HepG2 (cell line): Measurements from ENCODE around the gene GPR152. TPM values are rescaled to one million over a fixed set of nuclear protein-coding genes. Genes with fewer than 3 reads are reported as not detected.

Source experiments
- ATAC-seq: fragments of 200-7000 bp; cut with Tn5 transposase; 3 replicates; pipeline ENCODE4 v1.9.1; 2020; ENCODE audit warnings: mild to moderate bottlenecking, moderate library complexity
- BruUV-seq: library from RNA; stranded (reverse); fragments of 400-500 nt; replicated peaks from 2 replicates; lab custom pipeline; 2021; lab: Mats Ljungman, UMichigan
- CTCF ChIA-PET: fragments of 300-600 bp; formaldehyde crosslinking; extraction: SDS; loops from one replicate; lab custom pipeline; 2021; ENCODE audit warnings: low total read pairs, inconsistent platforms, low intra/inter-chr PET ratio; lab: Yijun Ruan, JAX
- POLR2A ChIA-PET: fragments of 350-600 bp; sonication (Branson Sonifier 250); formaldehyde crosslinking; loops from one replicate; lab custom pipeline; 2020; ENCODE audit warnings: antibody characterized with exemption, inconsistent platforms; lab: Yijun Ruan, JAX
- DNase-seq: peaks from one replicate; pipeline ENCODE4 v3.0.0-alpha.2; 2015; ENCODE audit warnings: low spot score
- FAIRE-seq: peaks from 3 replicates; lab custom pipeline; 2011; peaks lifted over from hg19 to GRCh38; lab: Jason Lieb, UNC
- H2AFZ ChIP-seq: one replicate; pipeline ENCODE4 v1.6.1; 2011; ENCODE audit warnings: low read length, inconsistent platforms
- H3K27ac ChIP-seq: fragments of 300-600 bp; 3 replicates; pipeline ENCODE4 v1.8.0; 2011; ENCODE audit warnings: mixed run types, mild to moderate bottlenecking, mixed read lengths, low read length, inconsistent platforms; ENCODE audit not compliant: insufficient read depth; ENCODE audit errors: extremely low read length
- H3K27me3 ChIP-seq, 2 experiments: fragments of 200-600 bp in 1 of 2; 2 replicates in 1 of 2; 3 replicates in 1 of 2; pipeline versions ENCODE4 v1.6.0 to v1.8.0; 2011; ENCODE audit warnings: low read length in 2 of 2, mild to moderate bottlenecking in 2 of 2, moderate library complexity in 2 of 2, inconsistent platforms in 1 of 2; ENCODE audit not compliant: insufficient read depth in 2 of 2, control insufficient read depth in 1 of 2
- H3K36me3 ChIP-seq, 2 experiments: fragments of 200-600 bp in 1 of 2; replicated peaks in 1 of 2; 2 replicates in 1 of 2; 3 replicates in 1 of 2; pipeline versions ENCODE4 v1.5.1 to v1.8.0; 2011; ENCODE audit warnings: low read length in 2 of 2, inconsistent platforms in 1 of 2; ENCODE audit not compliant: insufficient read depth in 2 of 2, control insufficient read depth in 1 of 2
- H3K4me1 ChIP-seq: 2 replicates; pipeline ENCODE4 v1.5.1; 2012; ENCODE audit warnings: low read length, inconsistent platforms; ENCODE audit not compliant: insufficient read depth
- H3K4me2 ChIP-seq: 2 replicates; pipeline ENCODE4 v1.6.0; 2011; ENCODE audit warnings: low read depth, low read length, inconsistent platforms
- H3K4me3 ChIP-seq, 3 experiments: fragments of 200-600 bp in 1 of 3; sonication (generic), shearing (Covaris generic) in 1 of 3; replicated peaks in 1 of 3; 2 replicates each; pipeline ENCODE4 v1.5.1; 2011 to 2016; ENCODE audit warnings: low read length in 3 of 3, inconsistent platforms in 2 of 3, low read depth in 2 of 3, mild to moderate bottlenecking in 2 of 3, control low read depth in 1 of 3, mixed read lengths in 1 of 3; ENCODE audit not compliant: insufficient read depth in 1 of 3
- H3K79me2 ChIP-seq: one replicate; pipeline ENCODE4 v1.6.1; 2011; ENCODE audit warnings: low read length, inconsistent platforms; ENCODE audit not compliant: insufficient read depth
- H3K9ac ChIP-seq: 2 replicates; pipeline ENCODE4 v1.6.0; 2011; ENCODE audit warnings: mild to moderate bottlenecking, low read depth, low read length, inconsistent platforms; ENCODE audit not compliant: insufficient read depth
- H3K9me3 ChIP-seq: 2 replicates; pipeline ENCODE4 v1.5.1; 2012; ENCODE audit warnings: mild to moderate bottlenecking, low read length
- H4K20me1 ChIP-seq: 2 replicates; pipeline ENCODE4 v1.6.0; 2011; ENCODE audit warnings: inconsistent platforms, mild to moderate bottlenecking, low read length, moderate library complexity; ENCODE audit not compliant: insufficient read depth
- AKNA ChIP-seq: sonication (generic); formaldehyde crosslinking; IDR thresholded peaks from 2 replicates; pipeline ENCODE4 v1.4.0; 2020; ENCODE audit warnings: missing genetic modification reagents, borderline replicate concordance
- ERF ChIP-seq: IDR thresholded peaks from 2 replicates; pipeline ENCODE4 v1.6.1; 2018; ENCODE audit warnings: missing biosample characterization, missing genetic modification reagents
- REL ChIP-seq: sonication (generic); formaldehyde crosslinking; conservative IDR thresholded peaks from 2 replicates; pipeline ENCODE4 v1.8.0; 2022; ENCODE audit warnings: mild to moderate bottlenecking, missing genetic modification reagents, moderate library complexity
- REPIN1 ChIP-seq: sonication (generic); formaldehyde crosslinking; IDR thresholded peaks from 2 replicates; pipeline ENCODE4 v1.8.0; 2022; ENCODE audit warnings: missing genetic modification reagents, low read depth, mild to moderate bottlenecking, borderline replicate concordance
- RFX1 ChIP-seq: fragments of 450-650 bp; IDR thresholded peaks from 2 replicates; pipeline ENCODE4 v1.6.1; 2017
- STAT5B ChIP-seq: sonication (generic); formaldehyde crosslinking; IDR thresholded peaks from 2 replicates; pipeline ENCODE4 v1.4.0; 2020; ENCODE audit warnings: missing genetic modification reagents
- SYNCRIP ChIP-seq: fragments of 200-400 bp; formaldehyde crosslinking; IDR thresholded peaks from 2 replicates; pipeline ENCODE4 v1.6.1; 2018; ENCODE audit warnings: mild to moderate bottlenecking, low read depth, low read length; ENCODE audit not compliant: insufficient read depth
- ZBTB3 ChIP-seq: sonication (generic); formaldehyde crosslinking; IDR thresholded peaks from 2 replicates; pipeline ENCODE4 v1.4.0; 2020; ENCODE audit warnings: low read depth, mild to moderate bottlenecking, moderate library complexity, missing genetic modification reagents, borderline replicate concordance
- ZFP36L2 ChIP-seq: sonication (generic); formaldehyde crosslinking; IDR thresholded peaks from 2 replicates; pipeline ENCODE4 v1.4.0; 2020; ENCODE audit warnings: missing genetic modification reagents
- ZNF30 ChIP-seq: sonication (generic); formaldehyde crosslinking; IDR thresholded peaks from 2 replicates; pipeline ENCODE4 v1.5.0; 2020; ENCODE audit warnings: mild to moderate bottlenecking, missing genetic modification reagents
- WGBS: methylation state at CpG from one replicate; pipeline ENCODE4 v1.1.6; 2017; ENCODE audit warnings: low lambda C conversion rate; 5-methylcytosine and 5-hydroxymethylcytosine counted together
- in situ Hi-C: cut with HindIII; loops from 2 replicates; pipeline ENCODE4 v1.10.0; 2017; ENCODE audit warnings: low pct_unique_long_range_greater_than_20kb; ENCODE audit not compliant: extremely low pct_ligation_motif_present
- intact Hi-C: fragments of 100-400 bp; cut with micrococcal nuclease; formaldehyde crosslinking; loops from one replicate; pipeline ENCODE4 v1.10.0; 2022; ENCODE audit not compliant: unreplicated experiment
- polyA plus RNA-seq, 8 experiments: library from polyadenylated mRNA; depleted of rRNA in 3 of 8; stranded (reverse) in 7 of 8; unstranded in 1 of 8; fragments of >200 nt; fragmentation: Illumina TruSeq in 4 of 8; extraction: Trizol in 4 of 8; gene quantifications; 2 replicates each; pipeline versions ENCODE4 v1.2.1 to v1.2.3, GENCODE V29; 2011 to 2016; ENCODE audit warnings: low read depth in 4 of 8, missing spikeins in 1 of 8, mixed read lengths in 1 of 8; ENCODE audit not compliant: insufficient read depth in 1 of 8
- total RNA-seq, 5 experiments: library from RNA; depleted of rRNA; stranded (reverse); fragments of >200 nt; fragmentation: Illumina TruSeq; extraction: Trizol; gene quantifications; 2 replicates each; pipeline ENCODE4 v1.2.3, GENCODE V29; 2016; ENCODE audit warnings: low read depth in 1 of 5

Gene GPR152
- total and polyA plus RNA-seq, 2 of the 13 experiments (the other 11 are each of a cell fraction or from before 2014, with no cell fraction given): not detected

GRCh38 chr11:67484847-67485311, 32.4 kb upstream of the GPR152 start:
- peaks cover 4 to 17% of the 10 kb centered on the region in 2 experiments; a peak in 3 of 5 replicates for H3K36me3 ChIP-seq
- ATAC-seq (no peak), DNase-seq (no peak), FAIRE-seq (no peak)
- no peaks in the 10 kb centered on the region for H3K79me2 ChIP-seq
- H4K20me1 ChIP-seq: no peaks in the 10 kb centered on the region
- no peaks in the 10 kb centered on the region for H3K27me3 ChIP-seq
- no TSS peak for BruUV-seq
- CTCF ChIA-PET: no interaction called here
- no peak overlapping the region for H3K4me3 ChIP-seq
- no peaks in the 10 kb centered on the region for H3K9me3 ChIP-seq
- intact Hi-C loops (no loop called here), in situ Hi-C loops (no loop called here)
- H3K27ac ChIP-seq: no peak overlapping the region
- no peak for TF ChIP-seq ZFP36L2 (CRISPR knock-in tag)
- POLR2A ChIA-PET: no interaction called here
- H3K9ac ChIP-seq: 0 out of 2 replicates have a peak overlapping the region, but pooled peaks have one; percentile 72
- WGBS: 97% methylated on average over 11 of the region's 11 CpGs
- peak overlapping the region; percentile 68; the same call in 1 of the 2 replicates for H3K4me2 ChIP-seq
- peaks cover 28% of the 10 kb centered on the region for H3K4me1 ChIP-seq
- H2AFZ ChIP-seq: no peak overlapping the region

- H3K27ac ChIP-seq: no peak overlapping the region
- no TSS peak for BruUV-seq
- peak overlapping the region; percentile 68 for H3K4me2 ChIP-seq
- peaks cover 28% of the 10 kb centered on the region for H3K4me1 ChIP-seq
- intact Hi-C loops: no loop called here
- H3K9me3 ChIP-seq: no peaks in the 10 kb centered on the region
- ChIA-PET POLR2A (interaction anchor here (0.7 kb wide), 1 partner anchor 131 kb away, joined by 4 read pairs; the partner anchor contains the start of gene POLD4), CTCF (interaction anchor here (1.1 kb wide), 1 partner anchor 82 kb away, joined by 3 read pairs; the partner anchor contains the start of gene PPP1CA)
- no peaks in the 10 kb centered on the region for H4K20me1 ChIP-seq
- 92% methylated on average over 16 of the region's 16 CpGs for WGBS
- FAIRE-seq: no peak
- no peaks in the 10 kb centered on the region for H3K79me2 ChIP-seq
- in situ Hi-C loops: no loop called here
- peak; percentile 8 for ATAC-seq
- H3K9ac ChIP-seq: peak overlapping the region; percentile 72
- no peak for DNase-seq
- H2AFZ ChIP-seq: no peak overlapping the region
- peaks cover 2 to 11% of the 10 kb centered on the region in 2 experiments; a peak in 3 of 5 replicates for H3K36me3 ChIP-seq
- H3K27me3 ChIP-seq: no peaks in the 10 kb centered on the region
- H3K4me3 ChIP-seq: peak overlapping the region in 2 of 3 experiments; percentile 59 to 75; a peak in 3 of 6 replicates
- no peak for TF ChIP-seq STAT5B
- TF ChIP-seq ERF: no peak
- no peak for TF ChIP-seq REPIN1 (CRISPR knock-in tag)
- TF ChIP-seq ZBTB3 (CRISPR knock-in tag): no peak
- TF ChIP-seq REL (CRISPR knock-in tag): 0 out of 2 replicates have a peak, but pooled peaks have one; percentile 19
- no peak for TF ChIP-seq RFX1
- TF ChIP-seq SYNCRIP: no peak
- TF ChIP-seq AKNA: no peak
- TF ChIP-seq ZNF30 (CRISPR knock-in tag): 0 out of 2 replicates have a peak, but pooled peaks have one; percentile 5
These were observed 31.5 kb upstream of the GPR152 start for GRCh38 chr11:67483831-67484665.
